ENCODE results near the gene ARRB2.

The ARRB2 gene

DNA sequence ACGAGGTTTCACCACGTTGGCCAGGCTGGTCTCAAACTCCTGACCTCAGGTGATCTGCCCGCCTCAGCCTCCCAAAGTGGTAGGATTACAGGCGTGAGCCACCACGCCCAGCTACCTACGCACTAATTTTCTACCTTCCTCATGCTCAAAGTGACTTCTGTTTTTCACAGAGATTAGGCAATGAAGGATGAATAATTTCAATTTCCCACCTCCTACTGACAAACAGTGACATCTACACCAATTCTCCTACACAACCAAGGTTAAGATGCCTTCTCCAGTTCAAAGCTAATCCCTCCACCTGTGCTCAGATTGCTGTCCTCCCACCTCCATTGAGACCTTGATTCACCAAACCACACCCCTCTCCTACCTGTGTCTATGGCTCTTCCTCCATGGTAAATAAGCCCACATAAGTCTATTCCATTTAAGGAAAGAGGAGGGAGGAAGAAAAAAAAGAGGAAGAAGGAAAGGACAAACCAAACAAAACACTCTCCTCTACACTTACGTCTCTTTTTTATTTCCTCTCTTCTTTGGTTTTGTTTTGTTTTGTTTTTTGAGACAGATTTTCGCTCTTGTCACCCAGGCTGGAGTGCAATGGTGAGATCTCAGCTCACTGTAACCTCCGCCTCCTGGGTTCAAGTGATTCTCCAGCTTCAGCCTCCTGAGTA is 15.3 kb downstream of the ARRB2 start:
- no peak for DNase-seq (ENCODE audit: low read depth, low spot score)

DNA sequence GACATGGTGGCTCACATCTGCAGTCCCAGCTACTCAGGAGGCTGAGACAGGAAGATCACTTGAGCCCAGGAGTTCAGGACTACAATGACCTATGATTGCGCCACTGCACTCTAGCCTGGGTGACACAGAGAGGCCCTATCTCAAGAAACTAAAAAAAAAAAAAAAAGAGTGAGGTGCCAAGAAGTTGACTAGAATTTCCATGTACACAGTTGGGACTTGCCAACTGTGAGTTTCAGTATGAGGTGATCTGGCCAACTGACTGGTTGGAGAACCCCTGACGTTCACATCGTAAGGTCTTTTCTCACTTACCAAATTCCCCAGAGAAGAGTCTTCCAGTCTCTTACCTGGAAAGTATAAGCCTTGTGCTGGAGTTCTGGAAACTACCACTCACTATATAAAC is 17.7 kb downstream of the ARRB2 start:
- no peak for DNase-seq (ENCODE audit: low read depth, low spot score)

DNA sequence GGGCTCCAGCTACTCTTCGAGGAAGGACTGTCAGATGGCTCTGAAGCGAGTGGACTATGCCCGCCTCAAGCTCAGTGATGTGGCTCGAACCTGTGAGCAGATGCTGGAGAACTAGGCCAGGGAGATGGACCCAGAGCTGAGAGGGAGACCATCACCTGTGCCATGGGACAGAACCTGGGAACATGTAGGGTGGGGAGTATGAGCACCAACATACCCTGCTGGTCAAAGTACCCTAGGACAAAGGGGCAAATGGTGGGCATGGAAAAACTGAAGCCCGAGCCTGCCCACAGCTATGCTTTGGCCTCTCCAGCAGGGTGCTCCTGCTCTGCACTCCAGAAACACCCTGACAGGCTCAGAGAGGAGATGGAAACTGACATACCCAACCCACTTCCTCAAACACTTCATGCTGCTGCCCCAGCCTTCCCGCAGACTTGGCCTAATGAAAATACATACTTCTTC is 22.7 kb downstream of the ARRB2 start:
- DNase-seq (ENCODE audit: low read depth, low spot score): no peak

DNA sequence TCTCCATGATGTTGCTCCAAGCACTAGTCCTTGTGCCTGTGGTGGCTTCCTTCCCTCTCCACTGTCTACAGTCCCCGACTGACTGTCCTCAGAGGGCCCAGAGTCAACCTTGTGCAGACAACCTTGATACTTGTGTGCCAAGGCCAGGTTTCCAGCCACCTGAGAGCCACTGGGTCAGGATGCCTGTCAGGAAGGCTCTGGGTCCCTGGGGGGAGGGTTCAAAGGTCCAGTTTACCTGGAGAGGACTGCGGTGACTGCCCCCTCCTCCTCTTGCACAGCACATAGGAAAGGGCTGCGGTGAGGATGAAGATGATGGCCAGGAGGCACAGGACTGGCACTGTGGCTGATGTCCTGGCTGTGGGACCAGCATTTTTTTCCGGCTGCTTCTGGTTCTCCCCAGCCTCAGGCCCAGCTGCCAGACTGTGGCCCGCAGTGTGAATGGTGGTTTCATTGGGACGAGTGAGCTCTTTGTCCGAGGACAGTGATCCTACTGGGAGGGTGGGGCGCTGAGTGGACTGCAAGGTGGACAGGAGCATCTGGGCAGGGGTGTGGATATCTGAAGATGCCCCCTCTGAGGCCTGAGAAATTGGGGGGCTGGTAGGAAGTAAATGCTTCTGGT is 24.5 kb downstream of the ARRB2 start:
- no peak for DNase-seq (ENCODE audit: low read depth, low spot score)

DNA sequence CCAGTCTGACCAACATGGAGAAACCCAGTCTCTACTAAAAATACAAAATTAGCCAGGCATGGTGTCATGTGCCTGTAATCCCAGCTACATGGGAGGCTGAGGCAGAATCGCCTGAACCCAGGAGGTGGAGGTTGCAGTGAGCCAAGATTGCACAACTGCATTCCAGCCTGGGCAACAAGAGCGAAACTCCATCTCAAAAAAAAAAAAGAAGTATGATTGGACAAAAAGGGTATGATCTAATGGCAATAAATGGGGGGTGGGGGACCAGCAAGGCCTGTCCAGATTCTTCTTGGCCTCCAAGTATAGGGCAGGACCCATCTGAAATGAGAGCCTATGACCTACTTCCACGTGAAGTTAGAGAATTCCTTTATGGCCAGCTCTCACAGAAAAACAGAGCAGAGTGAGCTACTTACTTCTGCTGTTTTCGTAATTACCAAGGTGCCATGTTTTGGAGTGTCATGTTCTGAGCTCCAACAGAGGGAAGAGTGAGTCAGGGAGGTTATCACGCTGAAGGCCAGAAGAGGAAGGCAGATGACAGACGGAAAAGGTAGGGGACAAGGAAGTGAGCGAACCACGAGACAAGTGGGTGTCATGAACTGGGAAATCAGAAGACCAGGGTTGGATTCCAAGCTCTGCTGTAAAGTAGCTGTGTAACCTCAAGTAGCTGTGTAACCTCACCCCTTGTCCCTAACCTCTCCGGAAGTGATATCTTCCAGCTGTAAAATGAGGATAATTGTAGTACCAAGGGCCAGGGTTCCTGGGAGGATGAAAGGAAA is 25.6 kb downstream of the ARRB2 start:
- DNase-seq (ENCODE audit: low read depth, low spot score): no peak

DNA sequence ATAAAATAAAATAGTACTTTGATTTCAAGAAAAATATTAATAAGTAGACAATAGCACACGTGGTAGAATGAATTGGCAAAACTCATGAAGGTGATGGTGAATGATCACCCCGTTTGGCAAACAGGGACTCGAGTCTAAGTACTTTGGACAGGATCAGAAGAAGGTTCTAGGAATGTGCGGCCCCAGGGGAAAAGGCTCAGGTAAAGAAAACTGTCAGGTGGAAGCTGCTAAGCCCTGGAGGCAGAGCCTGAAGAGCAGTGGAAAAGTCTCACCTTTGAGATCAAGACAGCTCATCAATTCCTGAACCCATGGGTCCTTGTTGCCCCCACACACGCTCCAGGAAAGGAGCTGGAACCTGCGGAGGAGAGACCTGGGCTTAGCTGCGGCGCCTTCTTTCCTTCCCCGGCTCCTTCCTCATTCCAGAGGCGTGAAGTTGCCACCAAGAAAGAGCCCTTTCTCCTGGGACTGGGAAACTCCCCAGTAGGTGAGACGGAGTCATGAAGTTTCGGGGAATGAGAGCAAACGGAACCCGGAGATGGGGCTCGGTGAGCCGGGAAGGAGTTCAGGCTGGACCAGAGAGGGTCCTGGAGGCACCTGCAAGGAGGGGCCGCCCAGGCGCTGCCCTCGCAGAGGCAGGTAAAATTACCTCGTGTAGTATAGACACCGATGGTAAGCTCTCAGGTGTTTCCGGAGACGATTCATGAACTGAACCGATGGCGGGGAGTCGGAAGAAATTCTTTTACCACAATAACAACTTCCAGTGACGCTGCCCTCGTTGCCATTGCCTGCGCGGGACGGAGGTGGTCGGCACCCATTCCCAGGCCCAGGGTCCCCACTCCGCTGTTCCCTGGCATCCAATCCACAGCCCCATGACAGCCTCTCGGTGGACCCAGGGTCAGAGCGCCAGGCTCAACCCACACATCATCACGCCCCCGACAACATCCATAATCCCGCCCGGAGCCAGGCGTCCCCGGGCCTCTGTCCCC is 28.0 kb downstream of the ARRB2 start:
- DNase-seq (ENCODE audit: low read depth, low spot score): no peak

DNA sequence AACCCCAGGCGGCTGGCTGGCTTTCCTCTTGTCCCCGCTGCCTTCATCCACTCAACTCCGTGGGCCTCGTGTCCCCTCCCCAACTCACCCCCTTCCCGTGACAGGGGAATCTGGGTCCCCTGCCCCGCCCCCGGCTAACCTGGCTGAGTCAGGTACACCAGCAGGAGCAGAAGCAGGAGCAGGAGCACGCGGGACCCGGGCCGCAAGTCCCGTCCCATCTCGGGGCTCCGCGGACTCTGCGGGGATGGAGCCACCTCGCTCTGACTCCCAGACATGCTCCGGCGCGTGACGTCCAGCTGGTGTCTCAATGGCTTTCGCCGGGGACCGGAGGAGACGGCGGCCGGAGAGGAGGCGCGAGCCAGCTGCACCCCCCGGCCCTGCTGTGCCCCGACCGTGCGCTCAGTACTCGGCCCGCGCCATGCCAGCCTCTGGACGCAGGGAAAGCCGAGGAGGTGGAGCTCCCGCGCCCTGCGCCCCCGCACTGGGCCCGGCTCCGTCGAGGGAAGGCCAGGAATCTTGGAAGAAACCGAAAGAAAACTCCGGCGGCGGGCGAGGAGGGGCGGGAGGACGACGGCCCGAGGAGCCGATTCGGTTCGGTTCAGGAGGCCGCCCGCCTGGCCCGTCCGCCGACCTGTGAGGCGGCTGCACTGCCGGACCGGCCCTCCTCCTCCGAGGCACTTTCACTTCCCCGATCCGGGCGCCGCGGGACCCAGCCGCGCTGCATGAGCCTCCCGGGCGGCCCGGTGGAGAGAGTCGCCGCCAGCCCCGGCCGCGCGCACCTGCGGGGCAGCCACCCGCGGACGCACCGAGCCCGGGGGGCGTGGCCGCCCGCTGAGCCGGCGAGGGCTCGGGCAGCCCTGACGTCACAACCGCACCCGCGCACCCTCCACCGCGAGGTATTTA is 28.9 kb downstream of the ARRB2 start, which contains the start of the genes CXCL16 and ZMYND15:
CXCL16 (minus strand) TSS at position 807 of the 903 bp plus-strand sequence; CDS start at position 218, 589 bp downstream.
ZMYND15 (plus strand) TSS at position 712 of the 903 bp plus-strand sequence. CDS start 716 bp downstream, outside the sequence.
- no peak for DNase-seq (ENCODE audit: low read depth, low spot score)

DNA sequence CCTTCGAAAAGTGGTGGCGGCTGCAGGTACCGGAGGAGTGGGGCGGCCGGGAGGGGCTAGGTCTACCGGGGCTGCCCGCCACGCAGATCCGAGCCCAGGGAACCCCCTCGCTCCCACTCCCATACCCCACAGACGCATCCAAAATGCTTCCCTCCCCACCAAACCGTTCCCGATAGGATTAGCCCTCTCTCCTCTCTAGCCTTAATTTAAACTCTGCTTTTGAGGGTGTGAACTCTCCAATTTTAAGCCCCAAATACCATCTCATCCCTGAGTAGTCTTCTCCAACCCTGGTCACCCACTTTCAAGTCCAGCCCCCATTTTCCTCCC is 29.6 kb downstream of the ARRB2 start:
- DNase-seq (ENCODE audit: low read depth, low spot score): no peak

DNA sequence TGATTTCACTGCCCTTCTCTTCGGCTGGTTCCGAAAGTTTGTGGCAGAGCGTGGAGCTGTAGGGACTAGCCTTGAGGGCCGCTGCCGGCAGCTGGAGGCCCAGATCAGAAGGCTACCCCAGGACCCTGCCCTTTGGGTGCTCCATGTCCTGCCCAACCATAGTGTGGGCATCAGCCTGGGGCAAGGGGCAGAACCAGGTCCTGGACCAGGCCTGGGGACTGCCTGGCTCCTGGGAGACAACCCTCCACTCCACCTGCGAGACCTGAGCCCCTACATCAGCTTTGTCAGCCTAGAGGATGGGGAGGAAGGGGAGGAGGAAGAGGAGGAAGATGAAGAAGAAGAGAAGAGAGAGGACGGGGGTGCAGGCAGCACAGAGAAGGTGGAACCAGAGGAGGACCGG is 30.2 kb downstream of the ARRB2 start:
- DNase-seq (ENCODE audit: low read depth, low spot score): no peak

DNA sequence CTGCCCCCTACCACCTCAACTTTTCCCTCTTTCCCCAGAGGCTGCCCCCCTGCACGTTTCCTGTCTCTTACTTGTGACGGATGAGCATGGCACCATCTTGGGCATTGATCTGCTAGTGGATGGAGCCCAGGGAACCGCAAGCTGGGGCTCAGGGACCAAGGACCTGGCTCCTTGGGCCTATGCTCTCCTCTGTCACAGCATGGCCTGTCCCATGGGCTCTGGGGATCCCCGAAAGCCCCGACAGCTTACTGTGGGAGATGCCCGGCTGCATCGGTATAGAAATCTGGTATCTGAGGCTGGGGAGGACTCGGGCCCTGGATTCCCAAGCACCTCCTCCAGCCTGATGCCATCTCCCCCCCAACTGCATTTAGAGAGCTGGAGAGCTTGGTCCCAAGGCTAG is 31.1 kb downstream of the ARRB2 start:
- no peak for DNase-seq (ENCODE audit: low read depth, low spot score)

DNA sequence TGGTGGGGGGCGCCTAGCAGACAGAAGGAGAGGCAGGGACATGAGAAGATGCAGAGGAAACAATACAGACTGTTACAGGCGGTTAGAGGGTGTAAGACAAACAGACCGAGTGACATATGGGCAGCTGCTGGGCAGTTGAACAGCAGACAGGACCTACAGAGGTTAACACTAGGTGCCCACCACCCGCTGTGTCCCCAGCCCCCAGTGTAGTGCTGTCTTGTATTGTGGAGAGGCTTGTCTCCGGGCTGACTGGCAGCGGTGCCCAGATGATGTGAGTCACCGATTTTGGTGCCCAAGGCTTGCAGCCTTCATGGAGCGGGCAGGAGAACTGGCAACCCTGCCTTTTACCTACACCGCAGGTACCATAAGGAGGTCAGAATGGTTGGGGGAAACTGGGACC is 31.7 kb downstream of the ARRB2 start:
- no peak for DNase-seq (ENCODE audit: low read depth, low spot score)

DNA sequence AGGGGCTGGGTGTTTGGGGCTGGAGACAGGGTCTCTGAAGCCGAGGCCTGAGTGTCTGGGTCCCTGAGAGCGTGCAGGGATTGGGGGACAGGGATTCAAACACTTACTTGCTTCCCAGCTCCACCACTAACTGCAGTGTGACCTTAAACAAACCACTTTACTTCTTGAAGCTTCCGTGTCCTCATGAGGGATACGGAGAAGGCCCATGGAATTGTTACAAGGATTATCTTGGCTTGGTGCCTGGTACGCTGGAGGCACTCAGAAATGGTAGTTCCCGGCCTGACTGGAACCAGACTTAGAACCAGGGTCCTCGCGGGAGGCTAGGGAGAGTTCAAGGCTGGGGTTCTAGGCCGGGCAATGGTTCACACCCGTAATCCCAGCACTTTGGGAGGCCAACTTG is 32.2 kb downstream of the ARRB2 start:
- DNase-seq (ENCODE audit: low read depth, low spot score): no peak

DNA sequence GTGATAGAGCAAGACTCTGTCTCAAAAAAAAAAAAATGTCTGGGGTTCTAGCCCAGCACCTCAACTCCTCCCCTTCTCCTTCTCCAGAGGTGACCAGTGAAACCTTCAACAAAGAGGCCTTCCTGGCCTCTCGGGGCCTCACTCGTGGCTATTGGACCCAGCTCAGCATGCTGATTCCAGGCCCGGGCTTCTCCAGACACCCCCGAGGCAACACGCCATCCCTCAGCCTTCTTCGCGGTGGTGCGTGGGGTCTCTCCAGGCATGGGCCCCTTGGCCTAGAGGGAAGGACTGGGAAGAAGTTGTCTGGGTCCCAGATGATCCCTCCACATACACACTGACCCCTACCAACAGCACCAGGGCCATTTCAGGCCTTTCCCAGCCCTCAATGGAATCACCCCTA is 32.8 kb downstream of the ARRB2 start:
- DNase-seq (ENCODE audit: low read depth, low spot score): no peak

DNA sequence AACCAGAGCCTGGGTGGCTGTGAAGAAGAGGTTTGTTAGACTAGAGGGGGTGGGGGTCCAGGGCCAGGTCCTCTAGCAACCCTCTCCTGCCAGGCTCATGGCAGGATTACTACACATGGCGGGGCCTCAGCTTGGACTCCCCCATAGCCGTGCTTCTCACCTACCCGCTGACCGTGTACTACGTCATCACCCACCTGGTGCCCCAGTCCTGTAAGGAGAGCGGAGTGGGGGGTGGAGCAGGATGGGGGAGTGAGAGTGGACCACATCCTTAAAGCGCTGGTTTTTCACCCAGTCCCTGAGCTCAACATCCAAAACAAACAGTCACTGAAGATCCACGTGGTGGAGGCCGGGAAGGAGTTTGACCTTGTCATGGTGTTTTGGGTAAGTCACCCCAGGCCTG is 33.5 kb downstream of the ARRB2 start:
- no peak for DNase-seq (ENCODE audit: low read depth, low spot score)

DNA sequence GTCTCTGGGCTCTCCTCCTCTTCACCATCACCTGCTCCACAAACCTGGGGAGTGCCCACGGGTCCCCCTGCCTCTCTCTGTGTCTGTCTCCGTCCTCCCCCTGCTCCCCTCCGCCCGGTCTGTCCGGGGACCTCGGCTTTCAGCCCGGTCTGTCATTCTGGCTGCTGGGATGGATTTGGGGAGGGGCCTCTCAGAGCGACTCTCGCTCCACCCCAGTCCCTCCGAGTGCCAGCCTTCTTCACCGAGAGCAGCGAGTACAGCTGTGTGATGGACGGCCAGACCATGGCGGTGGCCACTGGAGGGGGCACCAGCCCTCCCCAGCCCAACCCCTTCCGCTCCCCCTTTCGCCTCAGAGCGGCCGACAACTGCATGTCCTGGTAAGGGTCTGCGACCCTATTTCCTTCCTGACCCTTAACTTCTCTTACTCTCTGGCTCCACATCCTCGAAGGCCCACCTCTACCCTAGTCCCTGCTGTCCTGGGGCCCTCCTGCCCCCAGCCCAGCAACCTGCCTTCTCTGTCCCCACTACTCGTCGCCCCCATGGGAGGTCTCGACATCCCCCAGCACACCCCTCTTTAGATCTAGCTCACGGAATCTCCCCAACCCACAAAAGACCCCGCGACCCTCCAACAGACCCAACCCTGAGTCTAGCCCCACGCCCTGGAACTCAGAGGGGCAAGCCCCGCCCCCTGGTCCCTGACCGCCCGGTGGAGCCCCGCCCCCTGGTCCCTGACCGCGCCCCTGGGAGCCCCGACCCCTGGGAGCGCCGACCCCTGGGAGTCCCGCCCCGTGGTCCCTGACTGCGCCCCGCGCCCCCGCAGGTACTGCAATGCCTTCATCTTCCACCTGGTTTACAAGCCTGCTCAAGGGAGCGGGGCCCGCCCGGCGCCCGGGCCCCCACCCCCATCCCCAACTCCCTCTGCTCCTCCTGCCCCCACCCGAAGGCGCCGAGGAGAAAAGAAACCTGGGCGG is 34.9 kb downstream of the ARRB2 start:
- no peak for DNase-seq (ENCODE audit: low read depth, low spot score)

DNA sequence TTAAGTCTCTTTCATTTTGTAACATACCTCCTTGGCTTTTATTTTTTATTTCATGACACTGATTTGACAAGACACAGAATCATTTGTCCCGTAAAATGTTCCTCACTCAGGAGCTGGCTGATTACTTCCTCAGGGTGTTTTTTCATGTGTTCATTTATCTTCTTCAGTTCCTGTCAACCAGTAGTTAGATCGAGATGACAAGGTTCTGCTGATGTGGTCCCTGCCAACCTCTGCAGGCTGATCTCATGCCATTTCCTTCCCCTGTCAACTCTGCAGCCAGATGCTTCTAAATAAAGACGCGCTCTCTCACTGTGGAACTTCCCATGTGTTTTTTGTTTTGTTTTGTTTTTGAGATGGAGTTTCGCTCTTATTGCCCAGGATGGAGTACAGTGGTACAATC is 37.4 kb downstream of the ARRB2 start:
- DNase-seq (ENCODE audit: low read depth, low spot score): no peak

DNA sequence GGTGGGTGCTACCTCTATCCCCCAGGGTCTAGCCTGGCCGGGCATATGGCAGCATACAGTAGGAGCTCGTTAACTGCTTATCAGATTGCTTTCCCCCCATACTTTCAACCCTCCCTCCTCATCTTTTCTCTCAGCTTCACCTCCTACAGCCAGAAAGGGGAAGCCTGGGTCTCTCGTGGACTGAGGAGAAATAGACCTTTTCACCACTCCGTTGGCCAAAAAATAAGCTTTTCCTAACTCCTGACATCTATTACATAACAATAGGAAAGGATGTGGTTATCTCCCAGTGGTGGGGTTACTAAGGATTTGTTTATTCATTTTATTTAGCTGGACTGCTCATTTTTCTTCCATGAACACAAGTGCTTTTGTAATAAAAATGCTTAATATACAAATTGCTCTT is 38.3 kb downstream of the ARRB2 start:
- DNase-seq (ENCODE audit: low read depth, low spot score): no peak

DNA sequence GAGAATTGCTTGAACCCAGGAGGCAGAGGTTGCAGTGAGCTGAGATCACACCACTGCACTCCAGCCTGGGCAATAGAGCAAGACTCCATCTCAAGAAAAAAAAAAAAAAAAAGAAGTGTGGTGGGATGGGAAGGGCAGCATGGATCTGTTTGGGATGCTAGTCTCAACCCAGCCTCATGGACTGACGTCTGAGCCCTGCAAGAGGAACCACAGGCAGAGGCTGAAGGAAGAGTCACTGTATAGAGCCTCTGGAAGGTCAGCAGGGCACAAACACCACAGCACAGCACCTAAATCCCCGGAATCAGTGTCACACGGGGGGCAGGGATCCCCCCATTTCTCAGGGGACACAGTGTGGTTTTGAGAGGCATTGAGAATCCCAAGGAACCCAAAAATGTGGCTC is 40.2 kb downstream of the ARRB2 start:
- no peak for DNase-seq (ENCODE audit: low read depth, low spot score)

DNA sequence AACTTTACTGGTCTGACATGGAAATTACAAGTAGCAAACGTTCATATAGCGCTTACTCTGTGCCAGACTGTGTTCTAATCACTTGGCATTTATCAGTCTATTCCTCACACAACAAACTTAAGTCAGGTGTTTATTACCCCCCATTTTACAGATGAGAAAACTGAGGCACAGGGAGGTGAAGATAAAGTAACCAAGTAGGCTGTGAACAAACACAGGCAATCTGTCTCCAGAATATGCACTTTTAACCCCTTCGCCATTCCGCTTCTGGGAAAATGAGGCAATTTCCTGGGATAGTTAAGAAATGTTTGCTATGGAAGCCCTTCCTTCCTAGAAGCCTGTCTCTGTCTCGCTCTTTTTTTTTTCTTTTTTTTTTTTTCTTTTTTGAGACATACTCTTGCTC is 41.5 kb downstream of the ARRB2 start:
- no peak for DNase-seq (ENCODE audit: low read depth, low spot score)

Data from smooth muscle cell of the brain vasculature (primary cell).